GM21423 (cell line): ENCODE measurements around the gene MGAT2.
"Not testable (repeated sequence)": the region's sequence is repeated elsewhere in the genome, so short reads cannot be mapped to it uniquely, and the experiment has no call there.

Source experiments
- ATAC-seq: cut with Tn5 transposase; IDR thresholded peaks from one replicate; pipeline ENCODE4 v1.9.1; 2021; ENCODE audit warnings: mild to moderate bottlenecking, moderate library complexity; ENCODE audit not compliant: unreplicated experiment

Gene MGAT2

DNA sequence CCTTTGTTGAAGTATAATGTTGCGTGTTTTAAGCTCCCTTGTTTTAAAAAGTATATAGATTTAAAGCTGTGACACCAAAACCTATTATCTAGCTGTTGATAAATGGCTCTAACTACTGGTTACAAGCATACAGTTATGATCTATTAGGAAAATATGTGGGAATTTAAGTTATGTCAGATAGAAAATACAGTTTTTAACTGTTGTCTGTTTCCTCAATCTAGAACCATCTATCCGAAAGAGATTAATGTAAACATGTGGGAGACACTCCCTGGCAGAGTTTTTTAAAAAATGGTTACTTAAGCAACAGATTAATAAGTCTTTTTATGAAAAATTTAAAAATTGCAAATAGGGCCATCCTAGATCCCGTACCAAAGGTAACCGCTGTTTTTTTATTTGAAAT lies 8.3 kb upstream of the MGAT2 start:
- no peak for ATAC-seq

DNA sequence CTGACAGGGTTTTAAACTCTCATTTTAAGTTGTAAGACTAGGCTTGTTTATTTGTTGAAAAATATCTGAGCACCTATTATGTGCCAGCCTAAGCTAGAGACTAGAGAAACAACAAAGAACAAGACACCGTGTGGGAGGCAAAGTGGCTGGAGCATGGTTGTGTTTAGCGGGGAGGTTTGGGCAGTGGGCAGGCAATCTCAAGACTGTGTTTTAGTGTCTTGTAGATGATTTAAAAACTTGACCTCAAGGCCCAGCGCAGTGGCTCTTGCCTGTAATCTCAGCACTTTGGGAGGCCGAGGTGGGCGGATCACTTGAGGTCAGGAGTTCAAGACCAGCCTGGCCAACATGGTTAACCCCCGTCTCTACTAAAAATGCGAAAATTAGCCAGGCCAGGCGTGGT lies 7.9 kb upstream of the MGAT2 start:
- no peak for ATAC-seq

DNA sequence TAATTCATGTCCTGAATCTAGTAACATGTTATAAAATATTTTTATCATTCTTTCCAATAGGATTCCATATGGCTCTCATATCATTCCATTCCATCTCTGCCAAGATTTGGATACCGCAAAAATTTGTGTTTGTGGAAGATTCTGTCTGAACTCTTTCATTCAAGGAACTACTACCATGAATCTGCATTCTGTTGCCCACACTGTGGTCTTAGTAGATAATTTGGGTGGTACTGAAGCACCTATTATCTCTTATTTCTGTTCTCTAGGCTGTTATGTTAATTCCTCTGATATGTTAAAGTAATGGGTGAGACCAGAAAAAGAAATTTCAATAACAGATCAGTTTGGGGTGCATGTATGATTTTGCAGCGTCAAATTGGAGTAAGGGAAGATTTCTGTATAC lies 6.4 kb upstream of the MGAT2 start:
- ATAC-seq = no peak

DNA sequence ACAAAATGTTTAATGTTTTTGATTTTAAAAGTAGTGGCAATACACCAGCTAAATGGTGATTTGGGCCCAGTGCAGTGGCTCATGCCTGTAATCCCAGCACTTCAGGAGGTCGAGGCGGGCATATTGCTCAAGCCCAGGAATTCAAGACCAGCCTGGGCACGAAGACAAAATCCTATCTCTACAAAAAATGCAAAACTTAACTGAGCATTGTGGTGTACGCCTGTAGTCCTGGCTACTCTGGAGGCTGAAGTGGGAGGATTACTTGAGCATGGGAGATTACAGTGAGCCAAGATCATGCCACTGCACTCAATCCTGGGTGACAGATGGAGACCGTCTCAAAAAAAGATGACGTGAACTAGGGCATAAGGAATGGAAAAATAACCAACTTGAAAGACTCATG lies 4.8 kb upstream of the MGAT2 start:
- no peak for ATAC-seq

DNA sequence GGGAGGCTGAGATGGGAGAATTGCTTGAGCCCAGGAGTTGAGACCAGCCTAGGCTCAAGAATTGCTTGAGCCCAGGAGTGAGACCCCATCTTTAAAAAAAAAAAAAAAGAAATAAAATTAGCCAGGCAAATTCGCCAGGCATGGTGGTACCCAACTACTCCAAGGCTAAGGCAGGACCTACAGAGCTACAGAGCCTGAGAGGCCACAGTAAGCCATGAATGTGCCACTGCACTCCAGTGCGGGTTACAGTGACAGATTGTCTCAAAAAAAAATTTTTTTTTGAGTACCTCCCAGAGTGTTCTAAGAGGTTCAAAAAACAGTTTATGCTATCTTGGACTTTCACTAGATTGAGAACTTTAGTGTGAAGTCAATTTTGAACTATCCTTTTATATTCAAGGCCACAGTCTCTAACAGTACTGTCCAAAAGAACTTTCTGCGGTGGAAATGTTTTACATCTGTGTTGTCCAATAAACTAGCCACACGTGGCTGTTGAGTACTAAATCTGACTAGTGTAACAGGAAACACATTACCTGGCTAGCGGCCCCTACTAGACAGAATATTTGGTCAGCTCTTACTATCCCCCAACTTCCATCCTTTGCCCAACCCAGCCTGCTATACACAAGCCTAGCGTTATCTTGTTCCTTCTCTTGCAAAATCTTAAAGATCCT lies 2.6 kb upstream of the MGAT2 start:
- no peak for ATAC-seq

DNA sequence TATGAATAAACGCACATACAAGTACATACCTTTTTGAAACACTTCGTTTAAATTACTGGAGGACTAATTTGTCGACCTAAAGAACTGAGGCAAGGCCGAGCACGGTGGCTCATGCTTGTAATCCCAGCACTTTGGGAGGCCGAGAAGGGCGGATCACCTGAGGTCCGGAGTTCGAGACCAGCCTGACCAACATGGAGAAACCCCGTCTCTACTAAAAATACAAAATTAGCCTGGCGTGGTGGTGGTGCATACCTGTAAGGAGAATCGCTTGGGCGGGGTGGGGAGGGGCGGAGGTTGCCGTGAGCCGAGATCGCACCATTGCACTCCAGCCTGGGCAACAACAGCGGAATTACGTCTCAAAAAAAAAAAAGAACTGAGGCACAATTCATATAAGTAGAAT lies 1.3 kb upstream of the MGAT2 start:
- ATAC-seq = not testable (repeated sequence)

DNA sequence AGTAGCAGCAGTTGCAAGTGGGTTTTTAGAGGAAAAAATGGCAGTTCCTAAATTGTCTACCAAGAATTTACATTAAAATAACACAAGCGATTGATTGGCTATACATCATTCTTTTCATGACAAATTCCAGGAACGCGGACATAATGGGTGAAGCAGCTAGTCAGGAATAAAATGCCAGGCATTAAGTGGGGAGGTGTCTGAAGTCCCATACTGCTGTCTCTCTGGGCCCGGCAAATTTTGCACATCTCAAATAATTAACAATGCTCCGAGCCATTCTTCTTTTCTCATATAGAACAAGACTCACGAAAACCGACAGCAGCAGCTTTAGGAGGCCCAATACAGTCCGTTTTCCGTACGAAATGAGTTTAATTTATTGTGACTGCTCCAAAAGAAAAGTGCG lies 869 bp upstream of the MGAT2 start:
- no peak for ATAC-seq

DNA sequence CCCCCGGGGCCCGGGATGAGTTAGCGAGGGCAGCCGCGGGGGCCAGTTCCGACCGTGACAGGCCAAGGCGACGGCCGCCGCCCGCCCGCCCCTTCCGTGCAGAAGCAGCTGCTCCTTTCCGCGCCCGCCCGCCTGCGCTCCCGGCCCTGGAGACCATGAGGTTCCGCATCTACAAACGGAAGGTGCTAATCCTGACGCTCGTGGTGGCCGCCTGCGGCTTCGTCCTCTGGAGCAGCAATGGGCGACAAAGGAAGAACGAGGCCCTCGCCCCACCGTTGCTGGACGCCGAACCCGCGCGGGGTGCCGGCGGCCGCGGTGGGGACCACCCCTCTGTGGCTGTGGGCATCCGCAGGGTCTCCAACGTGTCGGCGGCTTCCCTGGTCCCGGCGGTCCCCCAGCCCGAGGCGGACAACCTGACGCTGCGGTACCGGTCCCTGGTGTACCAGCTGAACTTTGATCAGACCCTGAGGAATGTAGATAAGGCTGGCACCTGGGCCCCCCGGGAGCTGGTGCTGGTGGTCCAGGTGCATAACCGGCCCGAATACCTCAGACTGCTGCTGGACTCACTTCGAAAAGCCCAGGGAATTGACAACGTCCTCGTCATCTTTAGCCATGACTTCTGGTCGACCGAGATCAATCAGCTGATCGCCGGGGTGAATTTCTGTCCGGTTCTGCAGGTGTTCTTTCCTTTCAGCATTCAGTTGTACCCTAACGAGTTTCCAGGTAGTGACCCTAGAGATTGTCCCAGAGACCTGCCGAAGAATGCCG lies 699 bp downstream of the MGAT2 start:
- ATAC-seq = peak; percentile 26

DNA sequence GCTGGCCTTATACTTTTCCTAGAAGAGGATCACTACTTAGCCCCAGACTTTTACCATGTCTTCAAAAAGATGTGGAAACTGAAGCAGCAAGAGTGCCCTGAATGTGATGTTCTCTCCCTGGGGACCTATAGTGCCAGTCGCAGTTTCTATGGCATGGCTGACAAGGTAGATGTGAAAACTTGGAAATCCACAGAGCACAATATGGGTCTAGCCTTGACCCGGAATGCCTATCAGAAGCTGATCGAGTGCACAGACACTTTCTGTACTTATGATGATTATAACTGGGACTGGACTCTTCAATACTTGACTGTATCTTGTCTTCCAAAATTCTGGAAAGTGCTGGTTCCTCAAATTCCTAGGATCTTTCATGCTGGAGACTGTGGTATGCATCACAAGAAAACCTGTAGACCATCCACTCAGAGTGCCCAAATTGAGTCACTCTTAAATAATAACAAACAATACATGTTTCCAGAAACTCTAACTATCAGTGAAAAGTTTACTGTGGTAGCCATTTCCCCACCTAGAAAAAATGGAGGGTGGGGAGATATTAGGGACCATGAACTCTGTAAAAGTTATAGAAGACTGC lies 1.5 kb downstream of the MGAT2 start:
- ATAC-seq = no peak

DNA sequence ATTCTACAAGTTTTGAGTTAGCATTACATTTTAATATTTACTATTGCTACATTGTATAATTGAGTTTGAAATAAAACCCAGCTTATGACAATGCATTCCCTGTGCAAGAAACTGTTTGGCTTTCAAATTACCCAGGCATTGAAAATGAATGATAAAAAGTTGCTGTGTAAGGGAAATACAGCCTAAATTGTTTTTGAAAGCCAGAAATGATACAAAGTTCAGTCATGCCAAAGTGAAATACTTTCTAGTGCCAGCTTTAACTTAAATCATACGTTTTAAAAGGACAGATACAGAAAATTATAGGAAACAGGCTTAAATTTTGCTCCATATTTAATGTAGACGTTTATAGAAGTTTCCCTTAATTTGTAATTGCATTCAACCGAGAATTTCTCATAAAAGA lies 2.8 kb downstream of the MGAT2 start:
- ATAC-seq = no peak

DNA sequence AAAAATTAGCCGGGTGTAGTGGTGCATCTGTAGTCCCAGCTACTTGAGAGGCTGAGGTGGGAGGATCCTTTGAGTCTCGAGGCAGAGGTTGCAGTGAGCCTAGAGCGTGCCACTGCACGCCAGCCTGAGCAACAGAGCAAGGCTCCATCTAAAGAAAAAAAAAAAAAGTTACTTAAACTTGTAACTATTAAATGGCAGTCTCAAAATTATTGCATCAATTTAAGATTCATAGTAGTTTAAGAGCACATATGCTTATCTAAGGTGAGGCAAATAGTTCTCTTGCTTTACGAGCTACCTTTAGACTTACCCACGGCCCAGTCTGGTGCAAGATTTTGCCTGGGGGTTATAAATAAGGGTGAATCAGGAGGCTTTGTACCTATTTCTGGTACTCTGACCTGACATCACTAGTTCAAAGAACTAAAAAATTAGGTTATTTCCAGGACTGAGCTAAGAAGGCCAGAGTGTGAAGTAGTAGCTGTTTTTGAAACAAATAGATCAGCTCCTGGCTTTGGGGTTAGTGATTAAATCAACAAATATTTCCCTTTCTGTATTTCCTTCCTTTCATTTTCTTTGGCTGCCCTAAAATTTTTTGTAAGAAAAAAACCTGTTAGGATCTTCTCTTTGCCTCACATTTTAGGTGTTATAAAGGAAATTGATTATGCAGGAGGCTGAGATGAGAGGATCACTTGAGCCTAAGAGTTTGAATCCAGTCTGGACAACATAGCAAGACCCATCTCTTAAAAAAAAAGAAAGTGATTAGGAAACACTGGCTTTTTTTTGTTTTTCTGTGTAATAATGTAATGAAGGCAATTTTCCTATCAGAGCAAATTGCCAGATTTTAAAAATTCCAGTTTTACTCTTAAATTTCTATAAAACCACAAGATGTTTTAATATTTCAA lies 3.6 kb downstream of the MGAT2 start:
- ATAC-seq = no peak

DNA sequence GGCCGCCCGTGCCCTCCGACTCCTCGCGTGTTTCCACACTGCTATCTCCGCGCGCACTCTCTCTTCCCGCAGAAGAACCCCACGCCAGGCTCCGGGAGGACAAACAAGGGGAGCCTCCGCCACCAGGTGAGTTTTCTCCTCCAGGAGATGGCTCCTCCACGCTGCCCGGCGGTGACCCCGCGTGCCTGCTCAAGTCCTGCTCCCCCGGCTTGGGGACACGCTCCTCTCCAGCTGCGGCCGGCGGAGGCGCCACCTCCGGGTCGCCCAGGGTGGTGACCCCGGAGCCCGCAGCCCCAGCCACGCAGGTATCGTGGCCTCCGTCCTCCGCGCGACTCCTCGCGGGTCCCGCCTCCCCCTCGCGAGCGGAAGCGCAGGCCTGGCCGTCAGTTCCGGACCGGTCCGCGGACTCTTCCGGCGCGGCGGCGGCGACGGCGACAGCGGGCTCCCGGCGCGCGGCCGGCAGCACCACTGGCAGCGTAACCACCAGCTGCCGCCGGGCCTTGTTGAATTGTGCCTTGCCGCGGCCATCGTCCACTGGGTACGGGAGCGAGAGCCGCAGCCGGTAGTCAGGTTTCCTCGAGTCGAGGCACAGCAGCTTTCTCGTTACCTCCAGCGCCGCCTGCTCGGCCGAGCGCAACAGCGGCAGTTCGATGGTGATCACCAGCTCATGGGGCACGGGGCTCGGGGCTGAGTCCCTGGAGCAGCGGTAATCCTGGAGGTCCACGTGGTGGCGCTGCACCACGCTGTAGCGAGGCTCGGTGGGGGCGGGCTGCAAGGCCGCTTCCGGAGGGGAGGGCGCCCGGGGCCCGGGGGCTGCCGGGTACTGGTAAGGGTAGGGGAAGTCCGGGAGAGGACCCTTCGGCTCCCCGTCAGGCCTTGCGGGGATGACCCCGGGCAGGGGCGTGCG lies 13.3 kb downstream of the MGAT2 start:
- peak; percentile 81 for ATAC-seq

DNA sequence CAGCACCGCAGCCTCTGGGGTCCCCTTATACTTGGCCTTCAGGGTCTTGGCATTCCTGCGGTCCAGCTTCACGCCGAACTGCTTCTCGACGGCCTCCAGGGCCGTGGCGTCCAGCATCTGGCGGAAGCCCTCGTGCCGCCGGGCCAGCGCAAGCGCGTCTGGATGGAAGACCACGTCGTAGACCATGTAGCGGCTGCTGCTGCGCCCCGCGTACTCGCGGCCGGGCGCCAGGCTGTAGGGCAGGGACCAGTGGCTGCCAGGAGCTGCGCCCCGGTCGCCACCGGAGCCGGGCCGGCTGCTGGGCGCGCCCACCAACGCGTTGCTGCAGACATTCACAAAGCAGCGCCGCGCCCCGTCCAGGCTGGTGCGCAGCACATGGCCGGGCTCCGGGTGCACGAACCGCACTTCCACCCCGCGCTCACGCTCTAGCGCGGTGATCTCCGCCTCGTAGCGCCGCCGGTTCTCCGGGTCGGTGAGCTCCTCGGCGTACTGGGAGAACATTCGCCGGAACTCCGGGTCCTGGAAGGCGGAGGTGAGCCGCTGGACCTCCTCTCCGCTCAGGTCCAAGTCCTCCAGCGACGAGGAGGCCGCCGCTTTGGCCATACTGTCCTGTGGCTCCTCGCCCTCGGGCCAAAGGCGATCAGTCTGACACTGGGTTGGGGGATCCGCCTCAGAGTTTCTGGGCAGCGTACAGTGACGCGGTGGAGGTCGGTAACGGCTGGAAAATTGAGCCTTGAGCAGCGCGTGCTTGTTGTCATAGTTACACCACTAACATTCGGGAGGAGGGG lies 14.1 kb downstream of the MGAT2 start, which contains the start of gene DNAAF2:
TSS of gene DNAAF2 (minus strand) at position 698 of the 788 bp plus-strand sequence. CDS start at position 603, 95 bp downstream.
- peak; percentile 29 for ATAC-seq

DNA sequence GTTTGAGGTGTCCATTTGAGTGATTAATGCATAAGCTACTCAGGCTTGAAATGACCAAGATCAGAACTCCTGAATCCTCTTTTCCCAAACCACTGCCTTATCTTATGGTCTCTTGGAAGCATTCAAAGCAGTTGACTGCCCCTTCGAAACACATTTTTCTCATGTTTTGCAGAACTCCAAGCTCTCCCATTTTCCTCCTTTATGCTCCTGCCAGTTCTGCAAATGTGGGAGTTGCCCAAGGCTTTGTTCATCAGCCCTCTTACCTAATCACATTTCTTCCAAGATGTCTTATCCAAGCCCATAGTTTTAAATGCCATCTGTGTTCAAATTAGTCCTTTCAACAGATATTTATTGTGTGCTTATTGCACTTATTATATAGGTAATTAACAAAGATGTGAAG lies 16.3 kb downstream of the MGAT2 start:
- ATAC-seq = no peak

DNA sequence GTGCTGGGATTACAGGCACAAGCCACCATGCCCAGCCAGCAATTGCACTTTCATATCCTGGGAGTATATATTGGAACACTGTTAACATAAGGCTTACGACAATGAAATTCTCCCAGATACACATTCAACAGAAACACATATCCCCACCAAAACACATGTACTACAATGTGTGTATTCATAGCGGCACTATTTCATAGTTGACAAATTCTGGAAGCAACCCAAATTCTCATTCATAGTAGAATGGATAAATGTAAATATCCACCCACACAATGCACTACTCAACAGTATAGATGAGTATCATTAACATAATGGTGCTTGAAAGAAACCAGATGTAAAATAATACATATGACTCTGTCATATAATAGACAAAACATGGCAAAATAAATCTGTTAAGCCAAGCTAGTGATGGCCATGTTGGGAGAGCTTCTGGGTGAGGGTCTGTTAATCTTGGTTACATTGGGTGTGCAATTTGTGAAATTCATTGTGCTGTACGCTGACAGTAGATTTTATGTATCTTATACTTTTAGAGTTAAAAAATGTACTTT lies 17.0 kb downstream of the MGAT2 start:
- ATAC-seq = no peak

DNA sequence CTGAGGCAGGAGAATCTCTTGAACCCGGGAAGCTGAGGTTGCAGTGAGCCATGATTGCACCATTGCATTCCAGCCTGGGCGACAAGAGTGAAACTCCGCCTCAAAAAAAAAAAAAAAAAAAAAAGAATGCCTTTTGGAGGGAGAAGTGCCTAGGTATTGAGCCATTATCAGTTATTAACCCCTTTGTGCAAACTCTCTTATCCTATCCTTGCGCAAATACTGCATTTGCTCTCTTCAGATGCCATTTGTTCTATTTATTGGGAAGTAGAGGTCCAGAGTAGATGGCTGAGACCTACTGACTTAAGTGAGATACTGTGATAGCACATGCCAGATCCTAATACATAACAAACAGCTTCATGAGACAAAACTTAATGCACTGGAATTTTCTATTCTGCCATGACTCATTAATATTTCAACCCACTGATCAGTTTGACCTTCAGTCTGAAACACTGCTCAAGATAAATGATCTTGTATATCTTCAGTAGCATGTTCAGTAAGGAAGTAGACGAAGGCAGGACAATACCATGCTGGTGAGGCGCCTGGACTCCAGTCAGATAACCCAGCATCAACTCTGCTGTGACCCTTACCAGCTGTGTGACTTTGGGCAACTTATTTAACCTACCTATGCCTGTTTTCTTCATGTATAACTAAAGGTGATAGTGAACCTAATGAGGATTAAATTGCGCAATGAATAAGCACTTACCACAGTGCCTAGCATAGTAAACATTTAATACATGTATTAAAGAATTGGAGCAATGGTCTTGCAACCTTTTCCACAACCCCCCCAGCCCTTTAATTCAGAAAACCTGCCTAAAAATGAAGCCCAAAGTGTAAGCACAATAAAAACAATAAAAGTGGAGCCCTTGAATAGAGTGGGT lies 20.2 kb downstream of the MGAT2 start:
- no peak for ATAC-seq

DNA sequence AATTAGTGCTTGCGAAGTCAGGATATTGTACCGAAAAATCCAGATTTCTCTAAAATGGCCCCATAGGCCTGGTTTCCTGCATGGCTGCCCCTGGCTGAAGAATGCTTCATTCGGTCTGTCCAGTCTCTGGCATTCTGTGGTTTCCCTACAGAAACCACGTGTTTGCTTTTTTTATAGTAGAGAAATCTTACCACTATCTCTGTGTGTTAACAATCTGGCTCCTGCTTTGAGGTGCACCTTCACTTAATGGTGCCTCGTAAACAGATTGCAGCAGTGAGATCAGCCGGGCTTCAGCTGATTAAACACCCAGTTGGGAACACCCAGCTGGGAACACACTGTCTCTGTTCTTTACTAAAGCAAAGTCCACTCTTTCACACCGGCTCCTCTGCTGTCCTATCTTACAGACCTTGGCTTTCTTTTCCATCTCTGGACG lies 21.1 kb downstream of the MGAT2 start:
- no peak for ATAC-seq

DNA sequence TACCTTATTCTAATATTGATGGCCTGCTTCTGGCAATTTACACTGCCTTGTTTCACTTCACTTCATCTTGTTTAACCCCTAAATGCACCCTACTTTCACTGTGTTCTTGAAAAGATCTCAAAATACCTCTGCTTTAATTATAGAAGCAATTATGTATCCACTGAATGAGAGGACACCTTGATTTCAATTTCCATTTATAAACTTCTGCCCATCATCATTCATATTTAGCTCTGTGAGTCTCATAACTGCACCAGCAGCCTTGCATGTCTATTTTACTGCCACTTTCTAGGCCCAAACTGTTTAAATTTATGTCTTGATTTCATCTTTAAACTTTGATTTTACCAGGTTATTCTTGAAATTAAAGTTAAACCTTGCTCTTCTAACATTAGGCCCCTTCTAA lies 21.6 kb downstream of the MGAT2 start:
- no peak for ATAC-seq
